ENCODE data around the gene TRPV6.

Gene TRPV6

GRCh38 chr7:142894112-142894984, 8.8 kb upstream of the TRPV6 start:
- H2BK15ac ChIP-seq (ENCODE audit: low read length), result no peak overlapping the region
- H2BK120ac ChIP-seq (ENCODE audit: low read depth, low read length), result no peak overlapping the region
- no peak overlapping the region for H3K27ac ChIP-seq (replicated peaks; ENCODE audit: low read length)
- no peak overlapping the region for H2AK5ac ChIP-seq (ENCODE audit: low read depth, low read length)
- H3K9me3 ChIP-seq (replicated peaks in 1 of 2; ENCODE audit: control insufficient read depth in 2 of 2, insufficient read depth in 1 of 2, low read depth in 1 of 2, low read length in 2 of 2), result peaks cover 0 to 4% of the 10 kb centered on the region in 2 donors
- no peak overlapping the region for H3K9ac ChIP-seq (ENCODE audit: low read depth, low read length, poor library complexity)
- no peak overlapping the region for H3K23ac ChIP-seq (ENCODE audit: low read depth, low read length, poor library complexity)
- no peaks in the 10 kb centered on the region for H3K36me3 ChIP-seq (replicated peaks in 1 of 2; ENCODE audit: control insufficient read depth in 2 of 2, insufficient read depth in 2 of 2, low read length in 2 of 2)
- H2AFZ ChIP-seq (ENCODE audit: low read length), result no peak overlapping the region
- H3K18ac ChIP-seq (ENCODE audit: low read length), result no peak overlapping the region
- H3K27me3 ChIP-seq (ENCODE audit: control insufficient read depth in 3 of 3, insufficient read depth in 3 of 3, low read depth in 1 of 3, low read length in 3 of 3), result peaks cover 0 to 3% (median 0%) of the 10 kb centered on the region in 3 experiments
- H3K79me1 ChIP-seq (ENCODE audit: low read depth, low read length), result no peaks in the 10 kb centered on the region
- no peak overlapping the region for H3K4me3 ChIP-seq (ENCODE audit: low read length in 2 of 2)
- H3K4ac ChIP-seq (ENCODE audit: low read length), result no peak overlapping the region
- no peak overlapping the region for H2BK12ac ChIP-seq (ENCODE audit: low read length)
- H3K4me2 ChIP-seq (ENCODE audit: insufficient read depth, low read length, poor library complexity, severe bottlenecking), result no peak overlapping the region
- no peak overlapping the region for H4K8ac ChIP-seq (ENCODE audit: low read depth, low read length)
- no peak overlapping the region for H2BK5ac ChIP-seq (ENCODE audit: low read length)
- no peak for DNase-seq (ENCODE audit: low spot score)
- H3K14ac ChIP-seq (ENCODE audit: low read length), result no peak overlapping the region
- no CpG with 5 or more reads among the region's 12 CpGs for WGBS, 2 donors (ENCODE audit: extremely low coverage in 2 of 2, insufficient read length in 2 of 2, insufficient replicate concordance in 1 of 2)
- H4K91ac ChIP-seq (ENCODE audit: low read depth, low read length, poor library complexity), result no peak overlapping the region
- peaks cover 0 to 9% of the 10 kb centered on the region in 2 donors for H3K4me1 ChIP-seq (ENCODE audit: control insufficient read depth in 2 of 2, insufficient read depth in 1 of 2, low read depth in 1 of 2, low read length in 2 of 2)

GRCh38 chr7:142892951-142893350, 7.4 kb upstream of the TRPV6 start:
- no peak overlapping the region for H3K14ac ChIP-seq (ENCODE audit: low read length)
- H2BK15ac ChIP-seq (ENCODE audit: low read length), result no peak overlapping the region
- no peak overlapping the region for H3K23ac ChIP-seq (ENCODE audit: low read depth, low read length, poor library complexity)
- no peaks in the 10 kb centered on the region for H3K79me1 ChIP-seq (ENCODE audit: low read depth, low read length)
- no peak for DNase-seq (ENCODE audit: low spot score)
- H3K4me3 ChIP-seq (ENCODE audit: low read length in 2 of 2), result no peak overlapping the region
- H3K36me3 ChIP-seq (replicated peaks in 1 of 2; ENCODE audit: control insufficient read depth in 2 of 2, insufficient read depth in 2 of 2, low read length in 2 of 2), result no peaks in the 10 kb centered on the region
- H3K9me3 ChIP-seq (replicated peaks in 1 of 2; ENCODE audit: control insufficient read depth in 2 of 2, insufficient read depth in 1 of 2, low read depth in 1 of 2, low read length in 2 of 2), result peaks cover 0 to 4% of the 10 kb centered on the region in 2 donors
- WGBS, 2 donors (ENCODE audit: extremely low coverage in 2 of 2, insufficient read length in 2 of 2, insufficient replicate concordance in 1 of 2), result no CpG with 5 or more reads among the region's 5 CpGs
- no peak overlapping the region for H4K91ac ChIP-seq (ENCODE audit: low read depth, low read length, poor library complexity)
- no peak overlapping the region for H3K9ac ChIP-seq (ENCODE audit: low read depth, low read length, poor library complexity)
- H2BK120ac ChIP-seq (ENCODE audit: low read depth, low read length), result no peak overlapping the region
- peaks cover 0 to 3% (median 0%) of the 10 kb centered on the region in 3 experiments for H3K27me3 ChIP-seq (ENCODE audit: control insufficient read depth in 3 of 3, insufficient read depth in 3 of 3, low read depth in 1 of 3, low read length in 3 of 3)
- no peak overlapping the region for H3K4me2 ChIP-seq (ENCODE audit: insufficient read depth, low read length, poor library complexity, severe bottlenecking)
- H2BK12ac ChIP-seq (ENCODE audit: low read length), result no peak overlapping the region
- no peak overlapping the region for H3K4ac ChIP-seq (ENCODE audit: low read length)
- no peak overlapping the region for H2AK5ac ChIP-seq (ENCODE audit: low read depth, low read length)
- H2BK5ac ChIP-seq (ENCODE audit: low read length), result no peak overlapping the region
- no peak overlapping the region for H4K8ac ChIP-seq (ENCODE audit: low read depth, low read length)
- no peak overlapping the region for H2AFZ ChIP-seq (ENCODE audit: low read length)
- H3K4me1 ChIP-seq (ENCODE audit: control insufficient read depth in 2 of 2, insufficient read depth in 1 of 2, low read depth in 1 of 2, low read length in 2 of 2), result peaks cover 0 to 7% of the 10 kb centered on the region in 2 donors
- no peak overlapping the region for H3K27ac ChIP-seq (replicated peaks; ENCODE audit: low read length)
- no peak overlapping the region for H3K18ac ChIP-seq (ENCODE audit: low read length)

GRCh38 chr7:142891490-142892082, 6.0 kb upstream of the TRPV6 start:
- Histone ChIP-seq H3K4me3 (ENCODE audit: low read length in 2 of 2) (no peak overlapping the region), H4K91ac (ENCODE audit: low read depth, low read length, poor library complexity) (no peak overlapping the region), H3K36me3 (replicated peaks in 1 of 2; ENCODE audit: control insufficient read depth in 2 of 2, insufficient read depth in 2 of 2, low read length in 2 of 2) (no peaks in the 10 kb centered on the region), H2BK15ac (ENCODE audit: low read length) (no peak overlapping the region), H3K9me3 (replicated peaks in 1 of 2; ENCODE audit: control insufficient read depth in 2 of 2, insufficient read depth in 1 of 2, low read depth in 1 of 2, low read length in 2 of 2) (peaks cover 0 to 4% of the 10 kb centered on the region in 2 donors), H3K27ac (replicated peaks; ENCODE audit: low read length) (no peak overlapping the region), H3K4ac (ENCODE audit: low read length) (no peak overlapping the region), H3K18ac (ENCODE audit: low read length) (no peak overlapping the region), H3K4me1 (ENCODE audit: control insufficient read depth in 2 of 2, insufficient read depth in 1 of 2, low read depth in 1 of 2, low read length in 2 of 2) (peaks cover 0 to 7% of the 10 kb centered on the region in 2 donors), H2BK12ac (ENCODE audit: low read length) (no peak overlapping the region), H3K79me1 (ENCODE audit: low read depth, low read length) (no peaks in the 10 kb centered on the region), H2BK5ac (ENCODE audit: low read length) (no peak overlapping the region), H2AK5ac (ENCODE audit: low read depth, low read length) (no peak overlapping the region), H3K23ac (ENCODE audit: low read depth, low read length, poor library complexity) (no peak overlapping the region), H3K14ac (ENCODE audit: low read length) (no peak overlapping the region), H2BK120ac (ENCODE audit: low read depth, low read length) (no peak overlapping the region), H3K27me3 (ENCODE audit: control insufficient read depth in 3 of 3, insufficient read depth in 3 of 3, low read depth in 1 of 3, low read length in 3 of 3) (peaks cover 0 to 3% (median 0%) of the 10 kb centered on the region in 3 experiments), H4K8ac (ENCODE audit: low read depth, low read length) (no peak overlapping the region), H3K9ac (ENCODE audit: low read depth, low read length, poor library complexity) (no peak overlapping the region), H2AFZ (ENCODE audit: low read length) (no peak overlapping the region), H3K4me2 (ENCODE audit: insufficient read depth, low read length, poor library complexity, severe bottlenecking) (no peak overlapping the region)
- DNase-seq (ENCODE audit: low spot score), result no peak
- WGBS, 2 donors (ENCODE audit: extremely low coverage in 2 of 2, insufficient read length in 2 of 2, insufficient replicate concordance in 1 of 2), result no CpG with 5 or more reads among the region's 10 CpGs

GRCh38 chr7:142890874-142891485, 5.4 kb upstream of the TRPV6 start:
- no peak overlapping the region for H2AFZ ChIP-seq (ENCODE audit: low read length)
- H2BK15ac ChIP-seq (ENCODE audit: low read length), result no peak overlapping the region
- H2BK12ac ChIP-seq (ENCODE audit: low read length), result no peak overlapping the region
- peak overlapping the region in 1 of 2 donors; percentile 65 for H3K4me3 ChIP-seq (ENCODE audit: low read length in 2 of 2)
- H3K4ac ChIP-seq (ENCODE audit: low read length), result no peak overlapping the region
- peak overlapping the region; percentile 62 for H3K23ac ChIP-seq (ENCODE audit: low read depth, low read length, poor library complexity)
- DNase-seq (ENCODE audit: low spot score), result no peak
- peaks cover 0 to 4% of the 10 kb centered on the region in 2 donors for H3K9me3 ChIP-seq (replicated peaks in 1 of 2; ENCODE audit: control insufficient read depth in 2 of 2, insufficient read depth in 1 of 2, low read depth in 1 of 2, low read length in 2 of 2)
- no peak overlapping the region for H3K27ac ChIP-seq (replicated peaks; ENCODE audit: low read length)
- no peak overlapping the region for H3K18ac ChIP-seq (ENCODE audit: low read length)
- H4K91ac ChIP-seq (ENCODE audit: low read depth, low read length, poor library complexity), result peak overlapping the region; percentile 46
- H2BK5ac ChIP-seq (ENCODE audit: low read length), result no peak overlapping the region
- H3K4me1 ChIP-seq (ENCODE audit: control insufficient read depth in 2 of 2, insufficient read depth in 1 of 2, low read depth in 1 of 2, low read length in 2 of 2), result peaks cover 0 to 7% of the 10 kb centered on the region in 2 donors
- WGBS, 2 donors (ENCODE audit: extremely low coverage in 2 of 2, insufficient read length in 2 of 2, insufficient replicate concordance in 1 of 2), result no CpG with 5 or more reads among the region's 12 CpGs
- no peak overlapping the region for H2AK5ac ChIP-seq (ENCODE audit: low read depth, low read length)
- peak overlapping the region; percentile 97 for H3K14ac ChIP-seq (ENCODE audit: low read length)
- no peaks in the 10 kb centered on the region for H3K36me3 ChIP-seq (replicated peaks in 1 of 2; ENCODE audit: control insufficient read depth in 2 of 2, insufficient read depth in 2 of 2, low read length in 2 of 2)
- H4K8ac ChIP-seq (ENCODE audit: low read depth, low read length), result no peak overlapping the region
- H3K9ac ChIP-seq (ENCODE audit: low read depth, low read length, poor library complexity), result peak overlapping the region; percentile 70
- H3K27me3 ChIP-seq (ENCODE audit: control insufficient read depth in 3 of 3, insufficient read depth in 3 of 3, low read depth in 1 of 3, low read length in 3 of 3), result peaks cover 0 to 3% (median 0%) of the 10 kb centered on the region in 3 experiments
- no peak overlapping the region for H2BK120ac ChIP-seq (ENCODE audit: low read depth, low read length)
- H3K79me1 ChIP-seq (ENCODE audit: low read depth, low read length), result no peaks in the 10 kb centered on the region
- no peak overlapping the region for H3K4me2 ChIP-seq (ENCODE audit: insufficient read depth, low read length, poor library complexity, severe bottlenecking)
